GM23338 (cell line): Measurements from ENCODE around the gene PPP1CC. TPM values are rescaled to one million over a fixed set of nuclear protein-coding genes. Genes with fewer than 3 reads are reported as not detected.

ENCODE experiments used
- ATAC-seq: fragments of 200-7000 bp; cut with Tn5 transposase; 3 replicates; pipeline ENCODE4 v1.9.1; 2020
- DNase-seq: peaks from one replicate; pipeline ENCODE4 v3.0.0-alpha.2; 2015; ENCODE audit warnings: low spot score
- H2AFZ ChIP-seq: fragments of 200-600 bp; sonication (generic); 2 replicates; pipeline ENCODE4 v1.8.0; 2016; ENCODE audit warnings: antibody characterized with exemption, mild to moderate bottlenecking, moderate library complexity
- H3F3A ChIP-seq: fragments of 200-600 bp; sonication (generic); replicated peaks from 2 replicates; pipeline ENCODE4 v1.8.0; 2017; ENCODE audit warnings: antibody characterized with exemption, mixed run types, low read depth
- H3K27ac ChIP-seq: fragments of 200-600 bp; sonication (generic); 2 replicates; pipeline ENCODE4 v1.6.1; 2016; ENCODE audit warnings: low read depth
- H3K27me3 ChIP-seq: fragments of 200-600 bp; sonication (generic); 2 replicates; pipeline ENCODE4 v1.8.0; 2016; ENCODE audit warnings: mild to moderate bottlenecking, mixed run types, moderate library complexity; ENCODE audit not compliant: insufficient read depth
- H3K36me3 ChIP-seq: fragments of 200-600 bp; sonication (generic); 2 replicates; pipeline ENCODE4 v1.8.0; 2016; ENCODE audit warnings: mild to moderate bottlenecking; ENCODE audit not compliant: insufficient read depth
- H3K4me1 ChIP-seq: fragments of 200-600 bp; sonication (generic); 2 replicates; pipeline ENCODE4 v1.8.0; 2016; ENCODE audit warnings: mild to moderate bottlenecking, moderate library complexity; ENCODE audit not compliant: insufficient read depth
- H3K4me2 ChIP-seq: fragments of 200-600 bp; sonication (generic); 2 replicates; pipeline ENCODE4 v1.7.1; 2017; ENCODE audit warnings: mixed run types
- H3K4me3 ChIP-seq: fragments of 200-600 bp; sonication (generic); 2 replicates; pipeline ENCODE4 v1.6.1; 2016; ENCODE audit warnings: mixed run types
- H3K79me2 ChIP-seq: fragments of 200-600 bp; sonication (generic); replicated peaks from 2 replicates; pipeline ENCODE4 v1.8.0; 2017; ENCODE audit warnings: mild to moderate bottlenecking; ENCODE audit not compliant: insufficient read depth
- H3K9me2 ChIP-seq: fragments of 200-600 bp; sonication (generic); 2 replicates; pipeline ENCODE4 v1.8.0; 2017; ENCODE audit not compliant: insufficient read depth
- H4K20me1 ChIP-seq: fragments of 200-600 bp; sonication (generic); replicated peaks from 2 replicates; pipeline ENCODE4 v1.8.0; 2017; ENCODE audit warnings: mild to moderate bottlenecking; ENCODE audit not compliant: insufficient read depth
- H3K27ac Mint-ChIP-seq: 2 replicates; pipeline ENCODE4 v1.8.0; 2020; ENCODE audit warnings: inconsistent platforms, mild to moderate bottlenecking, moderate library complexity, mixed read lengths
- H3K27me3 Mint-ChIP-seq: 3 replicates; pipeline ENCODE4 v1.8.0; 2022; ENCODE audit warnings: low read depth, mild to moderate bottlenecking, moderate library complexity, mixed read lengths, inconsistent platforms; ENCODE audit not compliant: insufficient read depth, poor library complexity
- H3K36me3 Mint-ChIP-seq: 3 replicates; pipeline ENCODE4 v1.8.0; 2021; ENCODE audit warnings: low read depth, mild to moderate bottlenecking, inconsistent platforms, moderate library complexity, mixed read lengths
- H3K4me1 Mint-ChIP-seq: 3 replicates; pipeline ENCODE4 v1.8.0; 2020; ENCODE audit warnings: mild to moderate bottlenecking, inconsistent platforms, mixed read lengths
- H3K4me3 Mint-ChIP-seq: 3 replicates; pipeline ENCODE4 v1.8.0; 2021; ENCODE audit warnings: moderate library complexity, mild to moderate bottlenecking, inconsistent platforms, mixed read lengths
- H3K9me3 Mint-ChIP-seq: 3 replicates; pipeline ENCODE4 v1.8.0; 2020; ENCODE audit warnings: moderate library complexity, mild to moderate bottlenecking, inconsistent platforms, mixed read lengths
- CREB1 ChIP-seq: fragments of 250-450 bp; sonication (Bioruptor Pico); IDR thresholded peaks from 2 replicates; pipeline ENCODE4 v1.5.0; 2020; ENCODE audit warnings: low read depth, mild to moderate bottlenecking, moderate library complexity
- EZH2 ChIP-seq: fragments of 200-600 bp; sonication (generic); IDR thresholded peaks from one replicate; pipeline ENCODE4 v1.8.0; 2017; ENCODE audit warnings: antibody characterized with exemption, mild to moderate bottlenecking, low read depth; ENCODE audit not compliant: unreplicated experiment
- EZH2phosphoT487 ChIP-seq: fragments of 200-600 bp; sonication (generic); IDR thresholded peaks from one replicate; pipeline ENCODE4 v1.8.1; 2018; ENCODE audit warnings: antibody characterized with exemption; ENCODE audit not compliant: unreplicated experiment
- JUNB ChIP-seq: IDR thresholded peaks from one replicate; pipeline ENCODE4 v1.6.1; 2016; ENCODE audit warnings: antibody characterized with exemption; ENCODE audit not compliant: unreplicated experiment
- NANOG ChIP-seq: IDR thresholded peaks from 2 replicates; pipeline ENCODE4 v1.6.1; 2016; ENCODE audit warnings: antibody characterized with exemption, borderline replicate concordance
- POLR2AphosphoS5 ChIP-seq: IDR thresholded peaks from 2 replicates; pipeline ENCODE4 v1.6.1; 2016; ENCODE audit warnings: antibody characterized with exemption, low read depth
- STAT1 ChIP-seq: IDR thresholded peaks from one replicate; pipeline ENCODE4 v1.6.1; 2016; ENCODE audit warnings: antibody characterized with exemption; ENCODE audit not compliant: unreplicated experiment
- ZNF114 ChIP-seq: fragments of 250-450 bp; sonication (Bioruptor Pico); IDR thresholded peaks from 2 replicates; pipeline ENCODE4 v1.5.0; 2020; ENCODE audit warnings: mild to moderate bottlenecking, moderate library complexity
- ZNF331 ChIP-seq: fragments of 250-450 bp; sonication (Bioruptor Pico); IDR thresholded peaks from 2 replicates; pipeline ENCODE4 v1.5.0; 2020; ENCODE audit warnings: low read depth, mild to moderate bottlenecking, moderate library complexity
- polyA plus RNA-seq: library from polyadenylated mRNA; unstranded; fragments of >200 nt; fragmentation: Nextera tagmentation; extraction: Ambion mirVana; gene quantifications from 2 replicates; pipeline ENCODE4 v1.2.1, GENCODE V29; 2016
- total RNA-seq: library from RNA; depleted of rRNA; stranded (reverse); fragments of >200 nt; shearing (Covaris generic); gene quantifications from 2 replicates; pipeline ENCODE4 v1.2.3, GENCODE V29; 2014
- TF ChIP-seq, protein P1 (sequence below): IDR thresholded peaks from 2 replicates; pipeline ENCODE4 v1.6.1; 2016; ENCODE audit warnings: antibody characterized with exemption
- TF ChIP-seq, protein P2 (sequence below): fragments of 250-450 bp; sonication (Bioruptor Pico); IDR thresholded peaks from 2 replicates; pipeline ENCODE4 v1.5.0; 2020; ENCODE audit warnings: mild to moderate bottlenecking, moderate library complexity
- TF ChIP-seq, protein P3 (sequence below), 2 experiments: fragments of 200-600 bp in 1 of 2; sonication (generic) in 1 of 2; conservative IDR thresholded peaks; 2 replicates each; pipeline versions ENCODE4 v1.5.1 to v1.6.1; 2016 to 2017; ENCODE audit warnings: antibody characterized with exemption in 2 of 2, low read depth in 2 of 2, mild to moderate bottlenecking in 2 of 2, moderate library complexity in 1 of 2
- TF ChIP-seq, protein P4 (sequence below): IDR thresholded peaks from one replicate; pipeline ENCODE4 v1.6.1; 2018; ENCODE audit warnings: antibody characterized with exemption; ENCODE audit not compliant: unreplicated experiment

The PPP1CC gene
- total and polyA plus RNA-seq, 2 experiments from 2014 or later: 276 to 501 TPM

DNA sequence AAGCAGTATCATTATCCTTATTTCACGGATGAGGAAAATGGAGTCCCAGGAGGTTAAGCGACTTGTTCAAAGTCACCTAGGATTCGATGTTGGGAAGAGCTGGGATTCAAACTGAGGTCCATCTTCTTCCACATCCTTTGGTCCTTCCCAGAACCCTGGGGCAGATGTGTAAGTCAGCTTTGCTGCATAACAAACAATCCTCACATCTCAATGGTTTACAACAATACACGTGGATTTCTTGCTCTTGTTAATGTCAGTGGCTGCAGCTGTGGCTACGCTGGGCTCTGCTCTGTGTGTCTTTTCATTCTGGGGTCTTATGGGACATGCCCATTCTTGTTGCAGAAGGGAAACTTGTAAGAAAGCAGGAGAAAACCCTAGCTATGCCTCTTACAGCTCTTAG, 26.3 kb upstream of the PPP1CC start:
- ATAC-seq: no peak
- no peaks in the 10 kb centered on the region for H3F3A ChIP-seq
- Mint-ChIP-seq H3K9me3 (peaks cover 22% of the 10 kb centered on the region), H3K36me3 (peaks cover 12% of the 10 kb centered on the region), H3K27ac (no peak overlapping the region), H3K4me3 (no peak overlapping the region), H3K27me3 (peaks cover 8% of the 10 kb centered on the region), H3K4me1 (no peaks in the 10 kb centered on the region)
- no peak overlapping the region for H3K27ac ChIP-seq
- H3K27me3 ChIP-seq: no peaks in the 10 kb centered on the region
- H3K4me2 ChIP-seq: no peak overlapping the region
- H3K4me3 ChIP-seq: no peak overlapping the region
- no peaks in the 10 kb centered on the region for H3K36me3 ChIP-seq
- H4K20me1 ChIP-seq: no peaks in the 10 kb centered on the region
- H3K79me2 ChIP-seq: no peaks in the 10 kb centered on the region
- no peaks in the 10 kb centered on the region for H3K9me2 ChIP-seq
- no peak for DNase-seq
- TF ChIP-seq JUNB (no peak), CREB1 (CRISPR knock-in tag) (no peak), ZNF114 (CRISPR knock-in tag) (no peak), NANOG (no peak), EZH2phosphoT487 (no peak), ZNF331 (no peak), POLR2AphosphoS5 (no peak), STAT1 (no peak), EZH2 (no peak)
- TF ChIP-seq, protein P1, sequence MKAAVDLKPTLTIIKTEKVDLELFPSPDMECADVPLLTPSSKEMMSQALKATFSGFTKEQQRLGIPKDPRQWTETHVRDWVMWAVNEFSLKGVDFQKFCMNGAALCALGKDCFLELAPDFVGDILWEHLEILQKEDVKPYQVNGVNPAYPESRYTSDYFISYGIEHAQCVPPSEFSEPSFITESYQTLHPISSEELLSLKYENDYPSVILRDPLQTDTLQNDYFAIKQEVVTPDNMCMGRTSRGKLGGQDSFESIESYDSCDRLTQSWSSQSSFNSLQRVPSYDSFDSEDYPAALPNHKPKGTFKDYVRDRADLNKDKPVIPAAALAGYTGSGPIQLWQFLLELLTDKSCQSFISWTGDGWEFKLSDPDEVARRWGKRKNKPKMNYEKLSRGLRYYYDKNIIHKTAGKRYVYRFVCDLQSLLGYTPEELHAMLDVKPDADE: no peak
- TF ChIP-seq, protein P2, sequence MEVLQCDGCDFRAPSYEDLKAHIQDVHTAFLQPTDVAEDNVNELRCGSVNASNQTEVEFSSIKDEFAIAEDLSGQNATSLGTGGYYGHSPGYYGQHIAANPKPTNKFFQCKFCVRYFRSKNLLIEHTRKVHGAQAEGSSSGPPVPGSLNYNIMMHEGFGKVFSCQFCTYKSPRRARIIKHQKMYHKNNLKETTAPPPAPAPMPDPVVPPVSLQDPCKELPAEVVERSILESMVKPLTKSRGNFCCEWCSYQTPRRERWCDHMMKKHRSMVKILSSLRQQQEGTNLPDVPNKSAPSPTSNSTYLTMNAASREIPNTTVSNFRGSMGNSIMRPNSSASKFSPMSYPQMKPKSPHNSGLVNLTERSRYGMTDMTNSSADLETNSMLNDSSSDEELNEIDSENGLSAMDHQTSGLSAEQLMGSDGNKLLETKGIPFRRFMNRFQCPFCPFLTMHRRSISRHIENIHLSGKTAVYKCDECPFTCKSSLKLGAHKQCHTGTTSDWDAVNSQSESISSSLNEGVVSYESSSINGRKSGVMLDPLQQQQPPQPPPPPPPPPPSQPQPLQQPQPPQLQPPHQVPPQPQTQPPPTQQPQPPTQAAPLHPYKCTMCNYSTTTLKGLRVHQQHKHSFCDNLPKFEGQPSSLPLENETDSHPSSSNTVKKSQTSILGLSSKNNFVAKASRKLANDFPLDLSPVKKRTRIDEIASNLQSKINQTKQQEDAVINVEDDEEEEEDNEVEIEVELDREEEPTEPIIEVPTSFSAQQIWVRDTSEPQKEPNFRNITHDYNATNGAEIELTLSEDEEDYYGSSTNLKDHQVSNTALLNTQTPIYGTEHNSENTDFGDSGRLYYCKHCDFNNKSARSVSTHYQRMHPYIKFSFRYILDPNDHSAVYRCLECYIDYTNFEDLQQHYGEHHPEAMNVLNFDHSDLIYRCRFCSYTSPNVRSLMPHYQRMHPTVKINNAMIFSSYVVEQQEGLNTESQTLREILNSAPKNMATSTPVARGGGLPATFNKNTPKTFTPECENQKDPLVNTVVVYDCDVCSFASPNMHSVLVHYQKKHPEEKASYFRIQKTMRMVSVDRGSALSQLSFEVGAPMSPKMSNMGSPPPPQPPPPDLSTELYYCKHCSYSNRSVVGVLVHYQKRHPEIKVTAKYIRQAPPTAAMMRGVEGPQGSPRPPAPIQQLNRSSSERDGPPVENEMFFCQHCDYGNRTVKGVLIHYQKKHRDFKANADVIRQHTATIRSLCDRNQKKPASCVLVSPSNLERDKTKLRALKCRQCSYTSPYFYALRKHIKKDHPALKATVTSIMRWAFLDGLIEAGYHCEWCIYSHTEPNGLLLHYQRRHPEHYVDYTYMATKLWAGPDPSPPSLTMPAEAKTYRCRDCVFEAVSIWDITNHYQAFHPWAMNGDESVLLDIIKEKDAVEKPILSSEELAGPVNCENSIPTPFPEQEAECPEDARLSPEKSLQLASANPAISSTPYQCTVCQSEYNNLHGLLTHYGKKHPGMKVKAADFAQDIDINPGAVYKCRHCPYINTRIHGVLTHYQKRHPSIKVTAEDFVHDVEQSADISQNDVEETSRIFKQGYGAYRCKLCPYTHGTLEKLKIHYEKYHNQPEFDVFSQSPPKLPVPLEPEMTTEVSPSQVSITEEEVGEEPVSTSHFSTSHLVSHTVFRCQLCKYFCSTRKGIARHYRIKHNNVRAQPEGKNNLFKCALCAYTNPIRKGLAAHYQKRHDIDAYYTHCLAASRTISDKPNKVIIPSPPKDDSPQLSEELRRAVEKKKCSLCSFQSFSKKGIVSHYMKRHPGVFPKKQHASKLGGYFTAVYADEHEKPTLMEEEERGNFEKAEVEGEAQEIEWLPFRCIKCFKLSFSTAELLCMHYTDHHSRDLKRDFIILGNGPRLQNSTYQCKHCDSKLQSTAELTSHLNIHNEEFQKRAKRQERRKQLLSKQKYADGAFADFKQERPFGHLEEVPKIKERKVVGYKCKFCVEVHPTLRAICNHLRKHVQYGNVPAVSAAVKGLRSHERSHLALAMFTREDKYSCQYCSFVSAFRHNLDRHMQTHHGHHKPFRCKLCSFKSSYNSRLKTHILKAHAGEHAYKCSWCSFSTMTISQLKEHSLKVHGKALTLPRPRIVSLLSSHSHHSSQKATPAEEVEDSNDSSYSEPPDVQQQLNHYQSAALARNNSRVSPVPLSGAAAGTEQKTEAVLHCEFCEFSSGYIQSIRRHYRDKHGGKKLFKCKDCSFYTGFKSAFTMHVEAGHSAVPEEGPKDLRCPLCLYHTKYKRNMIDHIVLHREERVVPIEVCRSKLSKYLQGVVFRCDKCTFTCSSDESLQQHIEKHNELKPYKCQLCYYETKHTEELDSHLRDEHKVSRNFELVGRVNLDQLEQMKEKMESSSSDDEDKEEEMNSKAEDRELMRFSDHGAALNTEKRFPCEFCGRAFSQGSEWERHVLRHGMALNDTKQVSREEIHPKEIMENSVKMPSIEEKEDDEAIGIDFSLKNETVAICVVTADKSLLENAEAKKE (CRISPR knock-in tag): no peak
- TF ChIP-seq, protein P3, sequence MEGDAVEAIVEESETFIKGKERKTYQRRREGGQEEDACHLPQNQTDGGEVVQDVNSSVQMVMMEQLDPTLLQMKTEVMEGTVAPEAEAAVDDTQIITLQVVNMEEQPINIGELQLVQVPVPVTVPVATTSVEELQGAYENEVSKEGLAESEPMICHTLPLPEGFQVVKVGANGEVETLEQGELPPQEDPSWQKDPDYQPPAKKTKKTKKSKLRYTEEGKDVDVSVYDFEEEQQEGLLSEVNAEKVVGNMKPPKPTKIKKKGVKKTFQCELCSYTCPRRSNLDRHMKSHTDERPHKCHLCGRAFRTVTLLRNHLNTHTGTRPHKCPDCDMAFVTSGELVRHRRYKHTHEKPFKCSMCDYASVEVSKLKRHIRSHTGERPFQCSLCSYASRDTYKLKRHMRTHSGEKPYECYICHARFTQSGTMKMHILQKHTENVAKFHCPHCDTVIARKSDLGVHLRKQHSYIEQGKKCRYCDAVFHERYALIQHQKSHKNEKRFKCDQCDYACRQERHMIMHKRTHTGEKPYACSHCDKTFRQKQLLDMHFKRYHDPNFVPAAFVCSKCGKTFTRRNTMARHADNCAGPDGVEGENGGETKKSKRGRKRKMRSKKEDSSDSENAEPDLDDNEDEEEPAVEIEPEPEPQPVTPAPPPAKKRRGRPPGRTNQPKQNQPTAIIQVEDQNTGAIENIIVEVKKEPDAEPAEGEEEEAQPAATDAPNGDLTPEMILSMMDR (conservative IDR thresholded peaks at IDR 0.05; ENCODE audit: low read depth in 2 of 2): no peak
- TF ChIP-seq, protein P4, sequence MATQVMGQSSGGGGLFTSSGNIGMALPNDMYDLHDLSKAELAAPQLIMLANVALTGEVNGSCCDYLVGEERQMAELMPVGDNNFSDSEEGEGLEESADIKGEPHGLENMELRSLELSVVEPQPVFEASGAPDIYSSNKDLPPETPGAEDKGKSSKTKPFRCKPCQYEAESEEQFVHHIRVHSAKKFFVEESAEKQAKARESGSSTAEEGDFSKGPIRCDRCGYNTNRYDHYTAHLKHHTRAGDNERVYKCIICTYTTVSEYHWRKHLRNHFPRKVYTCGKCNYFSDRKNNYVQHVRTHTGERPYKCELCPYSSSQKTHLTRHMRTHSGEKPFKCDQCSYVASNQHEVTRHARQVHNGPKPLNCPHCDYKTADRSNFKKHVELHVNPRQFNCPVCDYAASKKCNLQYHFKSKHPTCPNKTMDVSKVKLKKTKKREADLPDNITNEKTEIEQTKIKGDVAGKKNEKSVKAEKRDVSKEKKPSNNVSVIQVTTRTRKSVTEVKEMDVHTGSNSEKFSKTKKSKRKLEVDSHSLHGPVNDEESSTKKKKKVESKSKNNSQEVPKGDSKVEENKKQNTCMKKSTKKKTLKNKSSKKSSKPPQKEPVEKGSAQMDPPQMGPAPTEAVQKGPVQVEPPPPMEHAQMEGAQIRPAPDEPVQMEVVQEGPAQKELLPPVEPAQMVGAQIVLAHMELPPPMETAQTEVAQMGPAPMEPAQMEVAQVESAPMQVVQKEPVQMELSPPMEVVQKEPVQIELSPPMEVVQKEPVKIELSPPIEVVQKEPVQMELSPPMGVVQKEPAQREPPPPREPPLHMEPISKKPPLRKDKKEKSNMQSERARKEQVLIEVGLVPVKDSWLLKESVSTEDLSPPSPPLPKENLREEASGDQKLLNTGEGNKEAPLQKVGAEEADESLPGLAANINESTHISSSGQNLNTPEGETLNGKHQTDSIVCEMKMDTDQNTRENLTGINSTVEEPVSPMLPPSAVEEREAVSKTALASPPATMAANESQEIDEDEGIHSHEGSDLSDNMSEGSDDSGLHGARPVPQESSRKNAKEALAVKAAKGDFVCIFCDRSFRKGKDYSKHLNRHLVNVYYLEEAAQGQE: no peak
- no peak overlapping the region for H2AFZ ChIP-seq
- no peaks in the 10 kb centered on the region for H3K4me1 ChIP-seq
